ENCODE results near the gene PLEKHH1.

Gene PLEKHH1

DNA sequence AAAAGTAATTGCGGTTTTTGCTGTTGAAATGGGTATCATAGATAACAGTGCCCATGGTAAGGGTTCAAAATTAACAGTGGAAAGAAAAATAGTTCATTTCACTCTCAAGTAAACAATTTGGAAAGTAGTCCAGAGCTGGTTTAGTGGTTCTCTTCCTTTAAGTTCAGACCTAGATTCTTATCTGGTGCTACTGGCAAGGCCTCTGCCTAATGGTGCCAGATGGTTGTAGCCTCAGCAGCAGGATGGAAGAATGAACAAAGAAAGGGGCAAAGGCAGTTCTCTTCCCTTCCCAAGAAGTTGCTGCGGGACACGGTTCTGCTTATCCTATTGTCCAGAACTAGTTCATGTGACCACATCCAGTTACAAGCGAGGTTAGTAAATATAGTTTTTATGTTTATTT lies 97.1 kb downstream of the PLEKHH1 start:
- Histone ChIP-seq H3K36me3 (ENCODE audit: control insufficient read depth in 2 of 2, insufficient read depth in 1 of 2, low read length in 2 of 2) (peaks cover 0 to 7% of the 10 kb centered on the region in 2 experiments; a peak in 2 of 3 replicates), H3K4me3 (ENCODE audit: low read depth, low read length) (no peak overlapping the region), H3K4me1 (ENCODE audit: control insufficient read depth, insufficient read depth, low read length) (no peaks in the 10 kb centered on the region), H3K27ac (ENCODE audit: extremely low read depth, low read depth, low read length) (no peak overlapping the region), H3K9me3 (ENCODE audit: control insufficient read depth, insufficient read depth, low read depth, low read length) (no peaks in the 10 kb centered on the region)
- POLR2A ChIA-PET, result no interaction called here
- TF ChIP-seq ZFP69B (tag by site-specific recombination; IDR thresholded peaks at IDR 0.05) (no peak), ZBTB48 (tag by site-specific recombination; IDR thresholded peaks at IDR 0.05) (no peak), ZNF266 (tag by site-specific recombination; IDR thresholded peaks at IDR 0.05; ENCODE audit: low read depth) (no peak), ZNF626 (tag by site-specific recombination; IDR thresholded peaks at IDR 0.05) (no peak), ZNF510 (tag by site-specific recombination; IDR thresholded peaks at IDR 0.05; ENCODE audit: insufficient replicate concordance) (no peak), GLIS1 (tag by site-specific recombination; IDR thresholded peaks at IDR 0.05) (no peak), SP7 (tag by site-specific recombination; IDR thresholded peaks at IDR 0.05) (no peak), HOXD13 (CRISPR knock-in tag; IDR thresholded peaks at IDR 0.05; ENCODE audit: borderline replicate concordance) (no peak), ZNF560 (tag by site-specific recombination; IDR thresholded peaks at IDR 0.05; ENCODE audit: borderline replicate concordance) (no peak), KLF8 (tag by site-specific recombination; IDR thresholded peaks at IDR 0.05) (no peak)
- TF ChIP-seq, protein P1, sequence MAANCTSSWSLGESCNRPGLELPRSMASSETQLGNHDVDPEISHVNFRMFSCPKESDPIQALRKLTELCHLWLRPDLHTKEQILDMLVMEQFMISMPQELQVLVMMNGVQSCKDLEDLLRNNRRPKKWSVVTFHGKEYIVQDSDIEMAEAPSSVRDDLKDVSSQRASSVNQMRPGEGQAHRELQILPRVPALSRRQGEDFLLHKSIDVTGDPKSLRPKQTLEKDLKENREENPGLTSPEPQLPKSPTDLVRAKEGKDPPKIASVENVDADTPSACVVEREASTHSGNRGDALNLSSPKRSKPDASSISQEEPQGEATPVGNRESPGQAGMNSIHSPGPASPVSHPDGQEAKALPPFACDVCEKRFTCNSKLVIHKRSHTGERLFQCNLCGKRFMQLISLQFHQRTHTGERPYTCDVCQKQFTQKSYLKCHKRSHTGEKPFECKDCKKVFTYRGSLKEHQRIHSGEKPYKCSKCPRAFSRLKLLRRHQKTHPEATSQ (tag by site-specific recombination; IDR thresholded peaks at IDR 0.05), result no peak
- TF ChIP-seq, protein P2, sequence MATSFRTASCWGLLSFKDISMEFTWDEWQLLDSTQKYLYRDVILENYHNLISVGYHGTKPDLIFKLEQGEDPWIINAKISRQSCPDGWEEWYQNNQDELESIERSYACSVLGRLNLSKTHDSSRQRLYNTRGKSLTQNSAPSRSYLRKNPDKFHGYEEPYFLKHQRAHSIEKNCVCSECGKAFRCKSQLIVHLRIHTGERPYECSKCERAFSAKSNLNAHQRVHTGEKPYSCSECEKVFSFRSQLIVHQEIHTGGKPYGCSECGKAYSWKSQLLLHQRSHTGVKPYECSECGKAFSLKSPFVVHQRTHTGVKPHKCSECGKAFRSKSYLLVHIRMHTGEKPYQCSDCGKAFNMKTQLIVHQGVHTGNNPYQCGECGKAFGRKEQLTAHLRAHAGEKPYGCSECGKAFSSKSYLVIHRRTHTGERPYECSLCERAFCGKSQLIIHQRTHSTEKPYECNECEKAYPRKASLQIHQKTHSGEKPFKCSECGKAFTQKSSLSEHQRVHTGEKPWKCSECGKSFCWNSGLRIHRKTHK (tag by site-specific recombination; IDR thresholded peaks at IDR 0.05), result no peak
- CTCF ChIA-PET, result interaction anchor here (1.2 to 1.3 kb wide), 2 partner anchors 30 to 59 kb away, joined by 3 to 7 read pairs; partner anchors contain the start of gene PIGH

DNA sequence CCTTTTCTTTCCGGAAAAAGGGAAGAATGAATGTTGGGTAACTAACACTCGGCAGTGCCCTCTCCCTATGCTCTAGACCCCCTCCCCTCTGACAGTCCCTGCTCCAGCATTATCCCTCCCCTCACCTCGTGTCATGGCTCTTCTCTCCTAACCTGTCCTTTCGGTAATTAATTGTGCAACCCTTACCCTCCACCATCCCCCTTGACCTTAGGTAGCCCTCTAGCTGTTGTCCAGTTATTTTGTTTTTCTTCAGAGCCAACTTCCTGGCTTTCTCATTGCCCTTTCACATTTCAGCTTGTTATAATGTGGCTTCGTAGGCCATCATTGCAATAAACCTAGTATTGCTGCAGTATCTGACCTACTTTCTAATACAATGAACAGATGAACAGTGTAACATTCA lies 97.8 kb downstream of the PLEKHH1 start:
- POLR2A ChIA-PET, result interaction anchor here (1.4 kb wide), 1 partner anchor 11 kb away, joined by 4 read pairs; the partner anchor contains the start of gene ARG2
- H3K36me3 ChIP-seq (ENCODE audit: control insufficient read depth in 2 of 2, insufficient read depth in 1 of 2, low read length in 2 of 2), result peaks cover 0 to 7% of the 10 kb centered on the region in 2 experiments; a peak in 2 of 3 replicates
- no peak for TF ChIP-seq ZNF677 (tag by site-specific recombination; IDR thresholded peaks at IDR 0.05)
- H3K4me3 ChIP-seq (ENCODE audit: low read depth, low read length), result no peak overlapping the region
- H3K4me1 ChIP-seq (ENCODE audit: control insufficient read depth, insufficient read depth, low read length), result no peaks in the 10 kb centered on the region
- H3K9me3 ChIP-seq (ENCODE audit: control insufficient read depth, insufficient read depth, low read depth, low read length), result no peaks in the 10 kb centered on the region
- CTCF ChIA-PET, result interaction anchor here (1.2 to 1.4 kb wide), 3 partner anchors 12 to 60 kb away, joined by 3 to 7 read pairs (median 3); partner anchors contain the start of gene PIGH
- no peak overlapping the region for H3K27ac ChIP-seq (ENCODE audit: extremely low read depth, low read depth, low read length)

DNA sequence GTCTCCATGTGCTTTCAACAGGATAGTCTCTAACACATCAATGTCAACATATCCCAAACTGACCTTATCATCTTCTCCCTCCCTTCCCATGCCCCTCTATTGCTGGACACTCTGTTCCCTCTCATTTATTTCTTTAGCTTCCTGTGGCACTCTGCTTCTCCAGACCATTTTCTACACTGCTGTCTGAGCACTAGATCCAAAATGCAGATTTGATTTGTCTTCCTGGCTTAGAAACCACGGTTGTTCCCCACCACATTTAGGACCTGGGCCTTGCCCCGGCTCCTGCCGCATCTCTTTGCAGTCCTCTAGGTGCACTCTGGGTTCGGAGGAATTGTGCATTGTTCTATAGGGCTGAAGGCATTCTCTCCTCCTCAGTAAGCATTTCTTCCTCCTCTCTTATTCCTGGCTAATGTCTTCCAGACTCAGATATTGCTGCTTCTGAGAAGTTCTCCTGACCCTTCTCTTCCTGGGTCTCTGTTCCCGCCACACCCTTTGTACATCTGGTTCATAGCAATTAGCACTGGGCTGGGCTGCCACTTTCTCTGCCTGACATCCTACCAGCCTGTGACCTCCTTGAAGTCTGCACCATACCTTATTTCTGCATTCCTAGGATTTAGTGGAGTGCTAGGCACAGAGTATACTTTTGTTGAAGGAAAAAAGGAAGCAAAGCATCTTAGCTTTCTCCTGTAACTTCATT lies 100.5 kb downstream of the PLEKHH1 start:
- ChIA-PET CTCF (interaction anchor here (0.8 to 1.1 kb wide), 2 partner anchors 71 to 291 kb away, joined by 3 read pairs; no protein-coding TSS in a partner anchor), POLR2A (no interaction called here)
- Histone ChIP-seq H3K4me3 (ENCODE audit: low read depth, low read length) (no peak overlapping the region), H3K9me3 (ENCODE audit: control insufficient read depth, insufficient read depth, low read depth, low read length) (no peaks in the 10 kb centered on the region), H3K4me1 (ENCODE audit: control insufficient read depth, insufficient read depth, low read length) (no peaks in the 10 kb centered on the region), H3K36me3 (ENCODE audit: control insufficient read depth in 2 of 2, insufficient read depth in 1 of 2, low read length in 2 of 2) (peaks cover 0 to 7% of the 10 kb centered on the region in 2 experiments; a peak in 2 of 3 replicates), H3K27ac (ENCODE audit: extremely low read depth, low read depth, low read length) (no peak overlapping the region)
- TF ChIP-seq ZBTB17 (tag by site-specific recombination; IDR thresholded peaks at IDR 0.05) (peak; percentile 54), TCF7L2 (IDR thresholded peaks at IDR 0.05; ENCODE audit: borderline replicate concordance, low read depth, low read length) (no peak), ZNF350 (tag by site-specific recombination; IDR thresholded peaks at IDR 0.05) (no peak)
